Stimulated activated CD8-positive, alpha-beta memory T cell treated with anti-CD3 and anti-CD28 coated beads, Interleukin-2, amount 100 ng/mL, for 1 hour (primary cell): Measurements from ENCODE around the gene IL1RAPL1.
"Not testable (repeated sequence)": the region's sequence is repeated elsewhere in the genome, so short reads cannot be mapped to it uniquely, and the experiment has no call there.

Source experiments
- DNase-seq, 2 donors: peaks; one replicate each; pipeline ENCODE4 v3.0.0-alpha.2; 2020; ENCODE audit warnings: low read depth in 2 of 2

Gene IL1RAPL1

GRCh38 chrX:28626515-28626914 lies 39.3 kb downstream of the IL1RAPL1 start:
- no peak for DNase-seq

DNA sequence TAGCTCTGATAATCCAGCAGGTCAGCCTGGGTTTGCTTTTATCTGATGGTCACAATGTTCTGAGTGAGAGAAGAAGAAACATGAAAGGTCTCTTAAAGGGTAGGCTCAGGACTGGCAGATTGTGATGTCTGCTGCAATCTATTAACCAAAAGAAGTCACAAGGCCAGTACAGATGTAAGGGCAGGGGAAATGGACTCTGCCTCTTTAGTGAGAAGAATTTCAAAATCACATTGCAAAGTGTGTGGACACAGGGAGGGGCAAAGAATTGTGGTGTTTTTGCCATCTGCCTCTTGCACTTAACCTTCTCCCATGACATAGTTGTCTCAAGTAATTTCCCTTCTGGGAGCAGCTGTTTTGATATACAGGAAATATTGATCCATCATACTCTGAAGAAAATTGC lies 40.9 kb downstream of the IL1RAPL1 start:
- no peak for DNase-seq

DNA sequence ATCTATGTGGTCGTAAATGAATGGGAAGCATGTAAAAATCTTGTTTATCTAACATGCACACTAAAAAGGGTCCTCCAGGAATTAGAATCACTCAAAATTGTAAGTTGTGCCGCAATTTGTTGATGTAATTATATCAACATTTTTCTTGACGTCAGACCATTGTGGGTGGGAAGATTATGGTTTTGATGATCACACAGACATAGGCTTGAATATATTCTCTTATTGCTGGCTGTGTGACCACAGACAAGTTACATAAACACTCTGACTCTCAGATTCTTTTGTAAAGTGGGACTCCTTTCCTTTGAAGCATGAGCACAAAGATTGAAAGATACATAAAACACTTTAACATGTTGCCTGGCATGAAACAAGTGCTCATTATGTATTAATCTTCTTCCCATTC lies 51.5 kb downstream of the IL1RAPL1 start:
- no peak for DNase-seq

- no peak for DNase-seq
Measured at GRCh38 chrX:28639451-28639850, 52.2 kb downstream of the IL1RAPL1 start.

GRCh38 chrX:28649541-28649940 lies 62.3 kb downstream of the IL1RAPL1 start:
- no peak for DNase-seq

DNA sequence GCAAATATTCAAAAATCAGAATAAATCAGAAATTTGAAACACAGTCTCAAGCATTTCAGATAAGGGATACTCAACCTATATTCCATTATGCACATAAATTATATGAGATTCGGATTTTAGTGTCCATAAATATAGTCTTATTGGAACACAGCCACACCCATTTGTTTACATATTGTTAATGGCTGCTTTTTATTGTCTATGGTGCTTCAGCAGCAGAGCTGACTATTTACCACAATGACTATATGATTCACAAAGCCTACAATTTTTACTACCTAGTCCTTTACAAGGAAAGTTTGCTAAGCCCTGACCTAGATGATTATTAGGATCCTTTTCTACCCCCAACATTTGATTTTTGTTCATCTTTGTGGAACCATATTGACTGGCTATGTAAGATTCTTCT lies 63.9 kb downstream of the IL1RAPL1 start:
- no peak for DNase-seq

GRCh38 chrX:28659269-28659668 lies 72.0 kb downstream of the IL1RAPL1 start:
- no peak for DNase-seq

GRCh38 chrX:28665778-28666177 lies 78.5 kb downstream of the IL1RAPL1 start:
- no peak for DNase-seq

DNA sequence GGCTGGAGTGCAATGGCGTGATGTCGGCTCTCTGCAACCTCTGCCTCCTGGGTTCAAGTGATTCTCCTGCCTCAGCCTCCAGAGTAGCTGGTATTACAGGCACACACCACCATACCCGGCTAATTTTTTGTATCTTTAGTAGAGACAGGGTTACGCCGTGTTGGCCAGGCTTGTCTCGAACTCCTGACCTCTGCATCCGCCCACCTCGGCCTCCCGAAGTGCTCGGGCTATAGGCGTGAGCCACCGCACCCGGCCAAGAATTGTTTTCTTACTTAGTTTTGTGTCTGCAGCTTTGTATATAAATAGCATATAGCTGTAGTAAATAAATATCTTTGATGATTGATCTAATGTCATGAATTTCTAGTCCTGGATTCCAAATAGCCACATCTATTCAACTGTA lies 81.1 kb downstream of the IL1RAPL1 start:
- no peak for DNase-seq

- DNase-seq, result no peak
Measured at GRCh38 chrX:28668957-28669356, 81.7 kb downstream of the IL1RAPL1 start.

GRCh38 chrX:28670074-28670473 lies 82.8 kb downstream of the IL1RAPL1 start:
- DNase-seq, result no peak

GRCh38 chrX:28675173-28675572 lies 87.9 kb downstream of the IL1RAPL1 start:
- DNase-seq, result no peak

- DNase-seq, result no peak
Measured at GRCh38 chrX:28693101-28693500, 105.9 kb downstream of the IL1RAPL1 start.

DNA sequence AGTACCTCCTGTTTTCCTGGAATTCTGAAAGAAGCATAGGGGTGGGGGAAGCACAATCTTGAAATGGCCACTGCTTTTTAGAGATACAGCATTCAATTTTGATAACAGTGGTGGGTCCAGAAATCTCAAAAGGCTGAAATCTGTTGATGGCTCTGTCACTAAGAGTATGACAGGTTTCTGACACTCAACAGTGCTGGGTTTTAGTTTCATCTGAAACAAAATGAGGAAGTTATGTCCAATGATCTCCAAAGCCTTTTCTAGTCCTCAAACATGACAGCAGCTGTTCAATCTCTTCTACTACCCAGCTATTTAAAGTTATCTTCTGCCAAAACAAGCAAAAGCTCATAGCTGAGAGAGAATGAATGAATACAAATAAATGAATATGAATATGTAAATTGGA lies 110.5 kb downstream of the IL1RAPL1 start:
- DNase-seq, result no peak

DNA sequence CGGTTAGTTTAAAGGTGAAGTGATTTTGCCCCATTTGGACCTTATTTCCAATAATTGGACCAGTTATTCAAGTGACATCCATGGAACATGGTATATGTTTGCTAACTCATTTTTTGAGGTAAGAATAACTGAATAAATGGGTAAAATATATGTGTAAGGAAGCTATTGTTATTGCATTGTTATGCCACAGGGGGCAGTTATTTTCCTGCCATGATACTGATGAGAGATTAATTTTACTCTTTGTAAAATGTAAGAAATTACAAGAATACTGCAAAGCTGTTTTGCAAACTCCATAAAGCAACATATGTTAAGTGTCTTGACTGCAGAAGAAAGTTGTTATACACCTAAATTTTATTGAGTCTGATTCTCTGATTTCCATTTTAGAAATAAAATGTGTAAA lies 114.0 kb downstream of the IL1RAPL1 start:
- DNase-seq, result no peak

DNA sequence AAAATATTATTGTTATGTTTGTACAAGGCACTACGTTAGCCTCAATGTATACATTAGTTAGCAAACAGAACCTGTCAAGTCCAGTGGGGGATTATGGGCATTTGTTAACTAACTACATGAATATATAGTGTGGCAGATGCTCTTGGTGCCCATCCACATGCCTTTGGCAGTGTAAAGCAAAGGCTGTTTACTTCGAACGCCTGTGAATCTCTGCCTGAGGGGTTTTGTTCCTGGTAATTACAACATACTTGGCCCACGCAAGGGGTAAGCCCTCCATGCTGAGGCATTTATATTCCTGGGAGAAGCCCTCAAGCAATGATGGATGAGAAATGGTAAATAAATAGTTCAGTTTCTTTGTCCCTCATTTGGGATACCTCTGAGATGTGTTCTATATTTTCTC lies 119.7 kb downstream of the IL1RAPL1 start:
- no peak for DNase-seq

DNA sequence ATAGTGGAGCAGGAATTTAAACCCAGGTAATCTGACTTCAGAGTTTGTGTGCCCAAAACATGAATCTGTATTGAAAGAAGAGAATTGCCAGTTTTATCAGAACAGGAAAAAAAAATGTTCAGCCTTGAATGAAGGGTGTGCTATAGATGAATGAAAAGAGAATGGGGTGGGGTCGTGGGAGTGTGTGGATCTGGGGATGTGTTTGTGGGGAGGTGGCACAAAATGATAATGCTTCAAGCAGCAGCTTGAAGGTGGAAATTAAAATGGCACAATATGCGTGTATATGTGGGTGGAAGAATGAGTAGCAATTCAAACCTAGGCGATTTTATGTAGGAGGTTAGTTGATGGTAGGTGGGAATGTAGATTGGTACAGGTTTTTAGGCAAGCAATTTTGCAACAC lies 122.2 kb downstream of the IL1RAPL1 start:
- no peak for DNase-seq

DNA sequence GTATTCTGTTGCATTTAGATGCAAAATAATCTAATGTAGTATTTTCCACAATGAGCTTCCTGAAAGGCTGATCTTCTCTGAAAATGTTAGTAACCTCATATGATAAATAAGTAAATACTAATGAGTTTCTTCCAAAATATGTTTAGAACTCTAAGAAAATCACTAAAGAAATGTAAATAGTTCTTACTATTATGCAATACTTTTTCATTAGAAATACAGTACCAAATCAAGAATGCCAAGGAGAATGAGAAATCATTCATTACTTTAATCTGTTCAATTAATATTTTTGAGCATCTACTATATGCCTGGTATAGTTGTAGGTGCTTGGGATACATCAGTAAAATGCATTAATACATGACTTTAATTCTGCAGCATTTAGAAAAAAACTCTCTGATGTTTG lies 130.6 kb downstream of the IL1RAPL1 start:
- no peak for DNase-seq

DNA sequence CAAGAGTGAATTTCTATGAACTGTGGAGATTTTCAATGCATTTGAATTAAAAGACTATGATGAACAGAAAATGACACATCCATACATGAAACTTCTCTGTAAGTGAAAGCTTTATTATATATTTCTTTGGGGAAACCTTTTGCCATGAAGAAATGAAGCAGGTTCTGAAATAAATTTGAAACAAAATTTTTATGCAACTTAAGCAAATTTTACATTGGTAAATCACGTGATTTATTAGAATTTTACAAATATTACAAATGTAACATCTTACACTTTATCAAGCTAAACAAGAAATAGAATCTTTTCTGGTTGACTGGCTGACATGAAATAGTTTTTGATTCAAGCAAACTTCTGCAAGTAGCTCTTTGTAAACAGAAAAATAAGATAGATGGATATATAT lies 131.2 kb downstream of the IL1RAPL1 start:
- DNase-seq, result no peak

DNA sequence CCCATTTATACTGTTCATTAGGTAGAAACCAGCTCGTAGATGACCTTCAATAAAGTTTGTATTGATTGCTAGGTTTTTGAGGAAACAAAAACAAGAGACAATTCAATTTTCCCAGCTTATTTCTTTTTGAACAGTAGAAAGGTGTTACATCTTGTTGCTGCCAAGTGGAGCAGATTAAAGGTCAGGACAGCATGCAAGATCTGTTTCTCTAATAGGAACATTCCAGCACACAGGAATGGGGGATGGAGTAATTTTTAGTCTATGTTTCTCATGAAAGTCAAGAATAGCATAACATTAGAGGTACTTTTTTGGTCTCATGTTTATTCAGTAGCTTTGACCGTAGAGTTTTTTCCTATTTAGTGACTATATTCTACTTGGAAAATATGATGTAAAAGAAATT lies 132.4 kb downstream of the IL1RAPL1 start:
- DNase-seq, result no peak

DNA sequence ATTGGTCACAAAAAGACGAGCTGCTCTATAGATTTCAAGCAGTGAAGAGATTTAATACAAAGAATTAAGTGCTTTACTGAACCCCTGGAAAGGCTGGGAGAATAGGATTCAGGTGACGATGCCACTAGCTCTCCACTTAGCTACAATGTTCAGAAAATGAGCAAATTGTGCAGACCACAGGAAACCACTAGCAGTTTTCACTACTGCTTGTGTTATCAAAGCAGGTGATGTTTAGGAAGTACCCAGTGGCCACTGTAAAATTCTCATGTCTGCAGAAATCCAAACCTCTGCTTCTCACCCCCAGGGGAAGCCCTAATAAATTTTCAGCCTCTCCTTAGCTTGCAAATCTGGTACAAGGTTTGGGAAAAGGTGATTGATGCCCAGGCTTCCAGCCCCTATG lies 165.1 kb downstream of the IL1RAPL1 start:
- no peak for DNase-seq

- no peak for DNase-seq
Measured at GRCh38 chrX:28756175-28756574, 168.9 kb downstream of the IL1RAPL1 start.

GRCh38 chrX:28756647-28757046 lies 169.4 kb downstream of the IL1RAPL1 start:
- DNase-seq, result no peak

GRCh38 chrX:28757290-28757689 lies 170.0 kb downstream of the IL1RAPL1 start:
- DNase-seq, result no peak

DNA sequence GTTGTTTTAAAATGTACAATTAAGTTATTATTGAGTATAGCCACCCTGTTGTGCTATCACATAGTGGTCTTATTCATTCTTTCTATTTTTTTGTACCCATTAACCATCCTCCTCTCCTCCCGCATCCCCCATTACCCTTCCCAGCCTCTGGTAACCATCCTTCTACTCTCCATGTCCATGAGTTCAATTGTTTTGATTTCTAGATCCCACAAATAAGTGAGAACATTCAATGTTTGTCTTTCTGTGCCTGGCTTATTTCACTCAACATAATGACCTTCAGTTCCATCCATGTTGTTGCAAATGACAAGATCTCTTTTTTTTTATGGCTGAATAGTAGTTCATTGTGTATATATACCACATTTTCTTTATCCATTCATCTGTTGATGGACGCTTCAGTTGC lies 179.3 kb downstream of the IL1RAPL1 start:
- DNase-seq, result not testable (repeated sequence)
